ENCODE data around the gene RAMAC.

RAMAC gene

GRCh38 chr15:82950295-82950694, 35.7 kb upstream of the RAMAC start:
- no peak for TF ChIP-seq ZBTB7A (IDR thresholded peaks at IDR 0.05; ENCODE audit: low read depth)
- no peak for TF ChIP-seq TEAD4 (IDR thresholded peaks at IDR 0.05)
- TF ChIP-seq RAD21 (IDR thresholded peaks at IDR 0.05; ENCODE audit: low read depth): no peak
- TF ChIP-seq TAF1 (IDR thresholded peaks at IDR 0.05; ENCODE audit: low read depth): no peak
- TF ChIP-seq EGR1 (IDR thresholded peaks at IDR 0.05): no peak
- TF ChIP-seq CREB1 (IDR thresholded peaks at IDR 0.05; ENCODE audit: low read depth): no peak

GRCh38 chr15:82950746-82951370, 35.2 kb upstream of the RAMAC start:
- peak; percentile 30; the same call in 1 of the 2 replicates for TF ChIP-seq TAF1 (IDR thresholded peaks at IDR 0.05; ENCODE audit: low read depth)
- no peak for TF ChIP-seq EGR1 (IDR thresholded peaks at IDR 0.05)

- TF ChIP-seq TAF1 (IDR thresholded peaks at IDR 0.05; ENCODE audit: low read depth): no peak
- TF ChIP-seq USF1 (IDR thresholded peaks at IDR 0.05): no peak
- no peak for TF ChIP-seq FOXM1 (IDR thresholded peaks at IDR 0.05; ENCODE audit: borderline replicate concordance, low read depth)
- no peak for TF ChIP-seq EGR1 (IDR thresholded peaks at IDR 0.05)
- TF ChIP-seq TCF12 (IDR thresholded peaks at IDR 0.05; ENCODE audit: low read depth): no peak
- no peak for TF ChIP-seq EP300 (IDR thresholded peaks at IDR 0.05; ENCODE audit: borderline replicate concordance)
- TF ChIP-seq CEBPB (IDR thresholded peaks at IDR 0.05): no peak
- no peak for TF ChIP-seq CREB1 (IDR thresholded peaks at IDR 0.05; ENCODE audit: low read depth)
- TF ChIP-seq REST (IDR thresholded peaks at IDR 0.05; ENCODE audit: low read depth): no peak
- no peak for TF ChIP-seq NFIC (IDR thresholded peaks at IDR 0.05)
- TF ChIP-seq ZBTB7A (IDR thresholded peaks at IDR 0.05; ENCODE audit: low read depth): no peak
- TF ChIP-seq RAD21 (IDR thresholded peaks at IDR 0.05; ENCODE audit: low read depth): no peak
- TF ChIP-seq YY1 (IDR thresholded peaks at IDR 0.05; ENCODE audit: low read depth): no peak
- TF ChIP-seq MAX (IDR thresholded peaks at IDR 0.05): no peak
- no peak for TF ChIP-seq TEAD4 (IDR thresholded peaks at IDR 0.05)
Measured at GRCh38 chr15:82951472-82952157, 34.4 kb upstream of the RAMAC start.

- TF ChIP-seq CREB1 (IDR thresholded peaks at IDR 0.05; ENCODE audit: low read depth) (no peak), EGR1 (IDR thresholded peaks at IDR 0.05) (peak; percentile 39; the same call in 1 of the 2 replicates), NFIC (IDR thresholded peaks at IDR 0.05) (peak; percentile 84), ZBTB7A (IDR thresholded peaks at IDR 0.05; ENCODE audit: low read depth) (peak; percentile 88; the same call in 1 of the 2 replicates), RAD21 (IDR thresholded peaks at IDR 0.05; ENCODE audit: low read depth) (no peak), USF1 (IDR thresholded peaks at IDR 0.05) (no peak), REST (IDR thresholded peaks at IDR 0.05; ENCODE audit: low read depth) (no peak), TEAD4 (IDR thresholded peaks at IDR 0.05) (no peak), MAX (IDR thresholded peaks at IDR 0.05) (no peak), CEBPB (IDR thresholded peaks at IDR 0.05) (peak; percentile 33; the same call in 1 of the 2 replicates), EP300 (IDR thresholded peaks at IDR 0.05; ENCODE audit: borderline replicate concordance) (no peak), FOXM1 (IDR thresholded peaks at IDR 0.05; ENCODE audit: borderline replicate concordance, low read depth) (no peak), TCF12 (IDR thresholded peaks at IDR 0.05; ENCODE audit: low read depth) (no peak), TAF1 (IDR thresholded peaks at IDR 0.05; ENCODE audit: low read depth) (no peak), YY1 (IDR thresholded peaks at IDR 0.05; ENCODE audit: low read depth) (no peak)
Measured at GRCh38 chr15:82952158-82953081, 33.6 kb upstream of the RAMAC start, which contains the start of gene HOMER2. Gene HOMER2, minus strand, starts transcription at chr15:82952720. Its CDS starts 185 bp downstream, at chr15:82952535.

- no peak for TF ChIP-seq REST (IDR thresholded peaks at IDR 0.05; ENCODE audit: low read depth)
- TF ChIP-seq TAF1 (IDR thresholded peaks at IDR 0.05; ENCODE audit: low read depth): no peak
- TF ChIP-seq TEAD4 (IDR thresholded peaks at IDR 0.05): no peak
- no peak for TF ChIP-seq FOXM1 (IDR thresholded peaks at IDR 0.05; ENCODE audit: borderline replicate concordance, low read depth)
- TF ChIP-seq MAX (IDR thresholded peaks at IDR 0.05): no peak
- TF ChIP-seq ZBTB7A (IDR thresholded peaks at IDR 0.05; ENCODE audit: low read depth): no peak
- no peak for TF ChIP-seq EGR1 (IDR thresholded peaks at IDR 0.05)
Measured at GRCh38 chr15:82958638-82959037, 27.4 kb upstream of the RAMAC start.

Measured in Ishikawa (cell line).